KOPT-K1 (cell line): ENCODE measurements around the gene ZNHIT3.
"Not testable (repeated sequence)": the region's sequence is repeated elsewhere in the genome, so short reads cannot be mapped to it uniquely, and the experiment has no call there.

Experiments
- H3K27ac ChIP-seq: fragments of 200-600 bp; sonication (generic); 2 replicates; pipeline ENCODE4 v1.5.1; 2016; ENCODE audit warnings: antibody characterized with exemption, mild to moderate bottlenecking, low read depth, low read length; ENCODE audit not compliant: poor library complexity, severe bottlenecking
- H3K36me3 ChIP-seq: fragments of 200-600 bp; sonication (generic); 2 replicates; pipeline ENCODE4 v1.5.1; 2017; ENCODE audit warnings: antibody characterized with exemption, mild to moderate bottlenecking, low read length, moderate library complexity; ENCODE audit not compliant: insufficient read depth
- H3K9me3 ChIP-seq: fragments of 200-600 bp; sonication (generic); 2 replicates; pipeline ENCODE4 v1.5.1; 2017; ENCODE audit warnings: antibody characterized with exemption, low read length, mild to moderate bottlenecking; ENCODE audit not compliant: insufficient read depth, poor library complexity, severe bottlenecking

The ZNHIT3 gene

DNA sequence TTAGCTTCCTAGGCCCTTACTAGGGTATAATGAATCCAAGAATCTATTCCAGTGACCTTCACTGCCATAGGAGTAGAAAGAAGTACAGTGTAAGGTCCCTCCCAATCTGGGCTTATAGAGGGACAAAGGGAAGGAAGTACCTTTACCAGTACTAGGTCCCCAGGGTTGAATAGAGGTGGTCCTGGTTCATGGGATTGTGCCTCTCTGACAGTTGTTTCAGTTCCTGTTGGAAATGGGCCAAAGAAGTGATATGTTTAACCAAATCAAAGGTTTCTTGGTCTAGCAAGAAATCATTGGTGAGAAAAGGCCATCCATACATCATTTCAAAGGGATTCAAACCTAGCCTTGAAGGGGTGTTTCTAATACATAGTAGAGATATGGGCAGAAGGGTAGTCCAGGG, 16.0 kb upstream of the ZNHIT3 start:
- no peaks in the 10 kb centered on the region for H3K36me3 ChIP-seq
- peaks cover 4% of the 10 kb centered on the region for H3K9me3 ChIP-seq
- no peak overlapping the region for H3K27ac ChIP-seq

DNA sequence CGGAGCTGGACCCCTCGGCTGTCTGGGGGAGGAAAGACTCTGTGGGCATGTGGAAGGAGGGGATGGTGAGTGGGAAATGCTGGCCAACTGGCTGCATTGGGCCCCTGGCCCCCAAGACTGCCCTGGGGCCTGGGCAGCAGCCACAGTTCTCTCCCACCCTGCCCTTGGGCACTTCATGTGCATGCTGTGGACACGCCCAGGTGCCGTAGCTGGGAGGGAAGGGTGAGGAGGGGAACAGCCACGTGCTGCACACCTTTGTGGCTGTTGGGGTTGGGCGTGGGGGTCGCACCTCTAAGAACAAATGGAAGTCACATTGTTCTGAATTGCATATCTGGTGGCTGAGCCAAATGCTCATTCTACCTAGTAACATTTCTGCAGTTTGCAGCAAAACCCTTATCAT, 11.9 kb upstream of the ZNHIT3 start:
- Histone ChIP-seq H3K36me3 (no peaks in the 10 kb centered on the region), H3K9me3 (peaks cover 19% of the 10 kb centered on the region), H3K27ac (no peak overlapping the region)

DNA sequence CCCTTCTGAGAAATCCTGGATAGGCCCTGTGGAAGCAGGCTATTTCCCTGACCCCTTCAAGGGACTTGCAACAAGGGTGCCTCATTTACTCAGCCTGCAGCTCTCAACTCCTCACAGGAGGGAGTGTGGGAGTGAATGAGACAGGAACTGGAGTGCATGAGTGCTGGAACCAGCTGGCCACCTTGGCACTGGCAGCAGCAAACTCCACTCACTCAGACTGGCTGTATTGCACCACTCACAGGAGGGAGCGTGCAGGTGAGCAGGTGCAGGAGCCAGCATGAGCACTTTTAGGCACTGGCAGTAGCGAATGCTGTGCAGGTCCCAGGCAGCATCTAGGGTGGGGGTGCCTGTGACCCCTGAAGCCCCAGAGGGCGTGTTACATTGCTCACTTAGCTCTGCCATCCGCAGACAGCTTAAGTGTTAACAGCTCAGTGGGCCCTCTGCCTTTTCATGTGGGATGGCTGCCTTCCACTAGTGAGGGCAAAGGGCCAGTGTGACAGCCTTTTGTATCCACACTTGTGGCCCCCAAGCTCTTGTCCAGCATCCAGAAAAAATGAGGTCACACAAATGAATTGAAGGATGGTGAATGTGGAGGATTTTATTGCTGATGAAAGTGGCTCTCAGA, 11.0 kb upstream of the ZNHIT3 start:
- no peaks in the 10 kb centered on the region for H3K36me3 ChIP-seq
- H3K9me3 ChIP-seq = peaks cover 19% of the 10 kb centered on the region
- no peak overlapping the region for H3K27ac ChIP-seq

DNA sequence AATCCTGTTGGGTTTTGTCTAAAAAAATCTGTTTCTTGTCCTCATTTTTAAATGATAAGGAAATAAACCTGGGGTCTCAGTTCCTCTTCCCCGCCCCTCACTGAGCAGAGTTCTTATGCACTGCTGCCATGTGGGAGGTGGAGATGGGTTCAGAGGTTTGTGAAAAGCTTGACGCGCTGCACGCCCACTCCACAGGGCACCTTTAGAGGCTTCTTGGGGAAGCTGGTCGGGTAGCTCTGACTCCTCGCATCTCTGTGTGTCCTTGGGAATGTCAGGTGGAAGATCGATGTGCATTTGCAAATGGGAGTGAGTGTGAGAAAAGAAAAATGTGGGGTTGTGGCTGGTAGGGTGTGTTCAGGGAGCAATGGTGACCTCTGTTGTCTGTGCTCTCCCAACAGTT, 4.7 kb upstream of the ZNHIT3 start:
- Histone ChIP-seq H3K9me3 (peaks cover 6% of the 10 kb centered on the region), H3K36me3 (no peaks in the 10 kb centered on the region), H3K27ac (no peak overlapping the region)

DNA sequence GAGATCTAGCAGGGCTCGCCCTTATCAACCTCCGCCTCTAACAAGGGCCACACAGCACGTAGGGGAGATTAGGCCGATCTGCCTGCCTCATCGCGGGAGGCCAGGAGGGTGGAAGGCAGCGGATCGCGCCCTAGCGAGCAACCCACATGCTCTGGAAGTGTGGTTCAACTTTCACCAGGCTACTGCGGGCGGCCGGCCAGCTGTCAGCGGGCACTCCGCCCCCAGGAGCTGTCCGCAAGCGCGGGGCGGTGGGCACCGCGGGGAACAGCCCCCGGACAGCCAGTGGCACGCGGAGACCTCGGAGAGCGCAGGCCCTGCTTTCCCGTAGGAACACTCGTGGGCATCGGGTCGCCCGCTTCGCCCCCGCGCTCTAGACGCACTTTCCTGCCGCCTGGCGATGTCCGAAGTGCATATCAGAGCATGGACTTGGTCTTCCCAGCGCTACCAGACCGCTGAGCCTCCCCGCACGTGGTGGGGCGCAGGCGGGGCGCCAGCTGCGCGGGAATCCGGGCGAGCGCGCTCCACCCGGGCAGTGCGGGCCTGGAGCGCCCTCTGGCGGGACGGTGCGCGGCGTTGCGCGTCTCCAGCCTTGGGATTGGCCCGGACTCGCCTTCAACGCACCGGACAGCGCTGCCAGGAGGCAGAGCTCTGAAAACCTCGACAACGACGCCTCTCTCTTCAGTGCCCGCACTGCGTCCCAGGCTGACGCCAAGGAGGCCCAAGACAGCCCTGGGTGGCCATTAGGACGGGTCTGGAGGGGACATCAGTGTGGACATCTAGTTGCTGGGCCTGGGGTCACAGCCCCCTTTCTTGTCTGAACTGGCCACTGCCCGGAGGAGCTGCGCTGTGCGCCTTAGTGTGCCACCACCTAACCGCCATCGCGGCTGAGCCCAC, 3.6 kb upstream of the ZNHIT3 start:
- no peak overlapping the region for H3K27ac ChIP-seq
- H3K9me3 ChIP-seq = no peaks in the 10 kb centered on the region
- no peaks in the 10 kb centered on the region for H3K36me3 ChIP-seq

DNA sequence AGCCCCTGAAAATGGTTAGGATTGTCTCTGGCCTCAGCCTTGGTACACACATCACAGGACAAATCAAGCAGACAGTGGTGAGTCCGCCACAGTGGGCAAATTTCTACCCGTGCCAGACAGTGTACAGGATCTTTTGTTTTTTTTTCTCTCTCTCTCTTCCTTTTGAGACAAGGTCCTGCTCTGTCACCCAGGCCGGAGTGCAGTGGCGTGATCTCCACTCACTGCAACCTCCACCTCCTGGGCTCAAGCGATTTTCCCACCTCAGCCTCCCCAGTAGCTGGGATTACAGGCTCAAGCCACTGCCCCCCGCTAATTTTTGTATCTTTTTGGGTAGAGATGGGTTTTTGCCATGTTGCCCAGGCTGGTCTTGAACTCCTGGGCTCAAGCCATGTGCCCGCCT, 2.5 kb upstream of the ZNHIT3 start:
- not testable (repeated sequence) for H3K27ac ChIP-seq

DNA sequence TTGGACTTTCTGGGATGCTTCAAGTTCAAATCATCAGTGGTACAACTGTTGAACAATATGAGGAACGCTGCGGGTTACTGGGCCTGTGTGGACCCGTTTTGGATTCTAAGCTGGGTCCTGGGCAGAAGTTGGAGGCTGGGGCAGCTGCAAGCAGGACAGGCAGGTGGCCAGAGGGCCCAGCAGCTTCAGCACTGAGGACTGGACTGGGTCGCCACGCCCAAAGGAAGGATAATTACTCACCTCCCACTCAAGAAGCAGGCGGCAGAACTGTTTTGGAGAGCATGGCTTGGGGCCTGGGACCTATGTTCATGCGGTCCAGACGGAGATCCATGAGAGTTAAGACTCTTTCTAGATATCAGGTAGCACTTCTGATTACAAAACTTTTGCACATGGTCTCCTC, 1.5 kb upstream of the ZNHIT3 start:
- Histone ChIP-seq H3K27ac (no peak overlapping the region), H3K9me3 (no peaks in the 10 kb centered on the region), H3K36me3 (peaks cover 15% of the 10 kb centered on the region)

More for the DNA sequence above, 2.5 kb upstream of the ZNHIT3 start:
- H3K9me3 ChIP-seq, H3K36me3 ChIP-seq: not testable (repeated sequence)

DNA sequence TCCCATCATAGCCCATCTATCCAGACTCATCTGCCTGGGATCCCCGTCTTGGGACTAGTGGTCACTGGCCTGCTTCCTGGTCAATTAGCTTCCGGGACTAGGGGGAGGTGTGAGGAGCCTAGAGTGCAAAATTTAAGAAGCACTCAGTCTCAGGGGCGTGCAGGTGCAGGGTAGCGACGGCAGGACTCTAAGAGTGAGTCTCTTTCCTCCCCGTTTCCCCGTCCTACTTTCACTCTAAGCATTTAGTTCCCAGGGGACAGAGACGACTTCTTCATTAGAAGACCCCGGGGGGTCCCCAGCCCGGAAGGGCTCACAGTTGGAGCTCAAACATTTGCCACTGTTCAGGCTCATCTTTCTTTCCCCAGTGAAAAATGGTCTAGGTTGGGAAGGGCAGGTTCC, 677 bp upstream of the ZNHIT3 start:
- peak overlapping the region; percentile 71 for H3K27ac ChIP-seq
- peaks cover 19% of the 10 kb centered on the region for H3K36me3 ChIP-seq

DNA sequence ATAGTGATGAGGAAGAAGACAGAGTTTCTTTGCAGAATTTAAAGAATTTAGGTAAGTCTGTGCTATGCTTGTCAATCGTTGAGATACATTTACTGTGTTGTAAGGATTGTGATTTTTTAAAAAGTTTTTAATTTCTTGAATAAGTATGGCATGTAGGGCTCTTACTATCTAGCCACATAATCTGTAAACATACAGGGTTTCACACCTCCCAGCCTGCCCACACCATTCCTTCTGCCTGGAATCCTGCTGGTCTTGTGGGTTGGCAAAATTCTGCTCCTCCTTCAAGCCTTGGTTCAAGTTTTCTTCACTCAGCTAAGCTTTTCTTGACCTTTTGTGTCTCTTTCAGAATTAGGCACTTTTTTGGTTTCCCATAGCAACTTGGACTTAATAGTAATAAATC, 7.5 kb downstream of the ZNHIT3 start:
- H3K9me3 ChIP-seq = no peaks in the 10 kb centered on the region
- no peak overlapping the region for H3K27ac ChIP-seq
- H3K36me3 ChIP-seq = peaks cover 96% of the 10 kb centered on the region

More for the DNA sequence above, 677 bp upstream of the ZNHIT3 start:
- no peaks in the 10 kb centered on the region for H3K9me3 ChIP-seq

DNA sequence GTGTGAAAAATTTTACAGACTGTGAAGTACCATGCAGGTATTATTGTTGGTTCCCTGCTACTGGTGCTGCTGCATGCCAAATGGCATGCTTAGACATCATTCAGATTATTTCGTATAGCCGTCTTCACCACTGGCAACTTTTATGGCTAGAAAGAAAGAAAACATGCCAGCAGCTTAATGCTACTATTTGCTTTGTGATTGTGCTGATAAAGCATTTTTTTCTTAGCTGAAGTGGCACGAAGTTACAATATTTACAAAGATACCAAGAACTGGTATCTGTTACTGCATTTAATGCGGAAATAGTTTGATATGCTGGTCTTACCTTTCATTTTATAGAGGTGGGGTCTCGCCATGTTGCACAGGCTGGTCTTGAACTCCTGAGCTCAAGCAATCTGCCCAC, 8.2 kb downstream of the ZNHIT3 start:
- Histone ChIP-seq H3K9me3 (no peaks in the 10 kb centered on the region), H3K36me3 (peaks cover 95% of the 10 kb centered on the region), H3K27ac (no peak overlapping the region)

DNA sequence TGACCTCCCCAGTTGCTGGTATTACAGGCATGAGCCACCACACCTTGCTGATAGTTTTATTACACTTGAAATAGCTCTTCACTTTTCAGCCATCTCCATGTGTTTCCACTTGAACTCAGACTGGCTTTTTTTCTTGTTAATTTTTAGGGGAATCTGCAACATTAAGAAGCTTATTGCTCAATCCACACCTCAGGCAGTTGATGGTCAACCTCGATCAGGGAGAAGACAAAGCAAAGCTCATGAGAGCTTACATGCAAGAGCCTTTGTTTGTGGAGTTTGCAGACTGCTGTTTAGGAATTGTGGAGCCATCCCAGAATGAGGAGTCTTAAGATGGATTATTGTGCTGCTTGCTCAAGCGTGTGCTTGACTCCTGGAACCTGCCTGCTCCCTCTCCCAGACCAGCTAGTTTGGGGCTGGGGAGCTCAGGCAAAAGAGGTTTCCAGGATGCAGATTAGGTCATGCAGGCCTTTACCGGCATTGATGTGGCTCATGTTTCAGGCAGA, 8.6 kb downstream of the ZNHIT3 start:
- H3K36me3 ChIP-seq = peaks cover 95% of the 10 kb centered on the region
- no peaks in the 10 kb centered on the region for H3K9me3 ChIP-seq
- H3K27ac ChIP-seq = no peak overlapping the region

DNA sequence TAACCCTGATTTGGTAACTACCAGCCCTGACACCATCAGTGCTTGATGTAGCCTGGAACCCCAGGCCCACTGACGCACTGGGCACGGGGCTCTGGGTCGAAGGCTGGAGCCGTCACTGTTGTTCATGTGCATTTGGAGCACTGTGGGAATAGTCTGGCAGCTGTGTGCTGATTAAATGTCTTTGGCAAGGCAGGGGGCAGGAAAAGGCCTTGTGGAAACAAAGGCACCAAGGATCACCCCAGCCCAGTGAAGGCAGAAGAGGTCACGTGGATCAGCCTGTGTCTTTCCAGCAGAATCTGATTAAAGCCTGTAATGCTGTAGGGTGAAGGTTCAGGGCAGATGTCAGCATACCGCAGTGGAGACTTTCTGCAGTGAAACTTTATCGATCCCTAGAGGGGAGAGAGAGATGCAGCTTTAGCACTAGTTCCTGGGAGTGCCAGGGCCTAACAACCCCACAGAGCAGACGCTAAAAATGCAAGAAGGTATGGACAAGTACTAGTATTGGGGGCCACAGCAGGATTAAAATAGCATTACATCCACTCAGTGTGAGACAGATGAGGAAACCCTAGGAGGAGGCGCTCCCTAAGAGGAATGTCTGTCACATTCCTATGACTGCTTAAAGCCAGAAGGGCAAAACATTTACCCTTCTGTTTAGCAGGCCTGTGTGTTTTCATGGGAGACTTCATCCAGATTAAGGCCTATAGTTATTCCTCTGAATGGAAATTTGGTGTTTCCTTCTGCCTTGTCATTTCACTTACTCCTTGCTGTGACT, 9.7 kb downstream of the ZNHIT3 start:
- H3K9me3 ChIP-seq = no peaks in the 10 kb centered on the region
- H3K36me3 ChIP-seq = peaks cover 99% of the 10 kb centered on the region
- no peak overlapping the region for H3K27ac ChIP-seq

DNA sequence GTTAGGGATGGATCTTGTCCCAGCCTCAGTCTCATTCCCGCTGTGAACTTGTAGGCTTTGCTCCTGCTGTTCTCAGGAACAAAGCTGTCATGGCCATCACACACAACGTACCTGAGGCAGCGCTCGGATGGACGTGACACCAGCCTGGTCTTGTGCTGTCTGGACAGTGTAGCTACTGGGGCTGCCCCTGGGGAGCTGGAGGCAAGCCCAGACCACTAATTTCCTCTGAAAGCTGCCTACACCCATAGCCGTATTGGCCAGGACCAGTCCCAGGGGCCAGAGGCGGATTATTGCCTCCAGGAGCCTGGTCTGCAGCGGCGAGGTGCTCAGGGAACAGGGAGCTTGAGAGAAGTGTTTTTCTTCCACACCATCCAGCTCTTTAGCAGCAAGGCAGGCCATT, 11.7 kb downstream of the ZNHIT3 start:
- Histone ChIP-seq H3K27ac (no peak overlapping the region), H3K9me3 (no peaks in the 10 kb centered on the region), H3K36me3 (peaks cover 99% of the 10 kb centered on the region)

DNA sequence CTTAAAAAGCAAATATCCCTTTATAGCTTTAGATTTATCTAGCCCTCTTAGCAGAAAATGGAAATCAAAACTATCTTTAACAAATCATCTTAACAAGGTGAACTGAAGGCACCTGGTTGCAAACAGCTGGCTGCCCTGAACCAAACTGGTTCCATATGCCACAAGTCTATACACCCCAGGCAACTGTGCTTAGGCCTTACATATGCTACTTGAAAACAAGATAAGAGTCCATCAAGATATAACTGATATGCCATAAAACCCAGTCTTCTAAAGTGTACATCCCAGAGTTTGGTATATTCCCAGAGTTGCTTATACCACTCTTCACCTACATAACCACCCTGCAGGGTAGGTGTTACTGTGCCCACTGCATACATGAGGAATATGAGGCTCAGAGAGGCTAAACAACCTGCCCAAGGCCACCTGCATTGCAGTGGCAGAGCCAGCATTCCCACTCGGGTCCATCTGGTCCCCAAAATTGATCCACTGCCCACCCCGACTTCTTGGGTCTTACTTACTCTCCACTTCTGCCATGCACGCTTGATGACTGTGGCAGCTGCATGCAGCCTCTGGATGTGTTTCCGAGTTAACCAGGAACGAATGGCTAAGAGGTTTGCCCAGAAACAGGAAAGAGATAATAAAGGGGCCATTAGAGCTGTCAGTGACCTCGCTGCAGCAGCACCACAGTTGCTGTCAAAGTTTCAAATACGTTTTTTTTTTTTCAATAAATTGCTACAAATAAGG, 12.2 kb downstream of the ZNHIT3 start:
- peaks cover 99% of the 10 kb centered on the region for H3K36me3 ChIP-seq
- no peaks in the 10 kb centered on the region for H3K9me3 ChIP-seq
- no peak overlapping the region for H3K27ac ChIP-seq
